ENCODE measurements around the gene MARCHF3.
"Not testable (repeated sequence)": the region's sequence is repeated elsewhere in the genome, so short reads cannot be mapped to it uniquely, and the experiment has no call there.

MARCHF3 gene

GRCh38 chr5:126912616-126913200, 117.7 kb downstream of the MARCHF3 start:
- no peak for DNase-seq

- DNase-seq: no peak
These were observed 118.4 kb downstream of the MARCHF3 start for GRCh38 chr5:126911986-126912385.

GRCh38 chr5:126909856-126910255, 120.5 kb downstream of the MARCHF3 start:
- no peak for DNase-seq

GRCh38 chr5:126904407-126904806, 126.0 kb downstream of the MARCHF3 start:
- DNase-seq: not testable (repeated sequence)

GRCh38 chr5:126900796-126901195, 129.6 kb downstream of the MARCHF3 start:
- DNase-seq: no peak

- DNase-seq: no peak
These were observed 130.9 kb downstream of the MARCHF3 start for GRCh38 chr5:126899476-126899875.

- no peak for DNase-seq
These were observed 132.3 kb downstream of the MARCHF3 start for GRCh38 chr5:126897851-126898630.

GRCh38 chr5:126896170-126896702, 134.1 kb downstream of the MARCHF3 start:
- DNase-seq: no peak

- DNase-seq: not testable (repeated sequence)
These were observed 134.6 kb downstream of the MARCHF3 start for GRCh38 chr5:126895712-126896111.

- DNase-seq: not testable (repeated sequence)
These were observed 139.9 kb downstream of the MARCHF3 start for GRCh38 chr5:126890414-126890813.

- no peak for DNase-seq
These were observed 142.2 kb downstream of the MARCHF3 start for GRCh38 chr5:126888175-126888574.

GRCh38 chr5:126884269-126884819, 146.0 kb downstream of the MARCHF3 start:
- no peak for DNase-seq

GRCh38 chr5:126883564-126884245, 146.7 kb downstream of the MARCHF3 start:
- DNase-seq: no peak

- no peak for DNase-seq
These were observed 148.3 kb downstream of the MARCHF3 start for GRCh38 chr5:126881821-126882600.

GRCh38 chr5:126878634-126879033, 151.7 kb downstream of the MARCHF3 start:
- DNase-seq: no peak

GRCh38 chr5:126878085-126878484, 152.3 kb downstream of the MARCHF3 start:
- no peak for DNase-seq

- DNase-seq: no peak
These were observed 152.8 kb downstream of the MARCHF3 start for GRCh38 chr5:126877602-126878001.

- no peak for DNase-seq
These were observed 155.0 kb downstream of the MARCHF3 start for GRCh38 chr5:126875303-126875785.

GRCh38 chr5:126872561-126873354, 157.6 kb downstream of the MARCHF3 start:
- no peak for DNase-seq

GRCh38 chr5:126871441-126871840, 158.9 kb downstream of the MARCHF3 start:
- no peak for DNase-seq

- no peak for DNase-seq
These were observed 161.3 kb downstream of the MARCHF3 start for GRCh38 chr5:126869005-126869451.
